MM.1S (cell line): ENCODE results near the gene CMPK1.

ENCODE experiments used
- DNase-seq: peaks from one replicate; pipeline ENCODE4 v3.0.0-alpha.2; 2015
- H2AFZ ChIP-seq: fragments of 300-600 bp; sonication (generic); 2 replicates; pipeline ENCODE4 v1.6.0; 2016; ENCODE audit warnings: antibody characterized with exemption, low read length
- H3F3A ChIP-seq: fragments of 300-600 bp; sonication (generic); 2 replicates; pipeline ENCODE4 v1.6.1; 2016; ENCODE audit warnings: mild to moderate bottlenecking, antibody characterized with exemption, low read length, moderate library complexity, mixed read lengths; ENCODE audit not compliant: insufficient read depth
- H3K27ac ChIP-seq: fragments of 300-600 bp; sonication (generic); 2 replicates; pipeline ENCODE4 v1.5.1; 2016; ENCODE audit warnings: mild to moderate bottlenecking, low read length
- H3K27me3 ChIP-seq: fragments of 300-600 bp; sonication (generic); replicated peaks from 2 replicates; pipeline ENCODE4 v1.6.0; 2016; ENCODE audit warnings: low read length; ENCODE audit not compliant: insufficient read depth
- H3K36me3 ChIP-seq: fragments of 300-600 bp; sonication (generic); replicated peaks from 2 replicates; pipeline ENCODE4 v1.6.1; 2016; ENCODE audit warnings: mild to moderate bottlenecking, low read length, mixed read lengths; ENCODE audit not compliant: insufficient read depth
- H3K4me1 ChIP-seq: fragments of 300-600 bp; sonication (generic); 2 replicates; pipeline ENCODE4 v1.6.1; 2016; ENCODE audit warnings: low read length, mixed read lengths
- H3K4me2 ChIP-seq: fragments of 300-600 bp; sonication (generic); 2 replicates; pipeline ENCODE4 v1.6.0; 2016; ENCODE audit warnings: low read depth, low read length
- H3K4me3 ChIP-seq: fragments of 300-600 bp; sonication (generic); 2 replicates; pipeline ENCODE4 v1.5.1; 2016; ENCODE audit warnings: low read length, mixed read lengths
- H3K79me2 ChIP-seq: fragments of 300-600 bp; sonication (generic); 2 replicates; pipeline ENCODE4 v1.6.1; 2016; ENCODE audit warnings: mixed run types, low read length, mixed read lengths
- H3K9ac ChIP-seq: fragments of 300-600 bp; sonication (generic); 2 replicates; pipeline ENCODE4 v1.6.1; 2016; ENCODE audit warnings: low read length, mixed read lengths
- H3K9me2 ChIP-seq: fragments of 300-600 bp; sonication (generic); replicated peaks from 2 replicates; pipeline ENCODE4 v1.6.1; 2016; ENCODE audit warnings: mild to moderate bottlenecking, low read length, mixed read lengths; ENCODE audit not compliant: insufficient read depth
- H3K9me3 ChIP-seq: fragments of 300-600 bp; sonication (generic); replicated peaks from 2 replicates; pipeline ENCODE4 v1.6.1; 2016; ENCODE audit warnings: mild to moderate bottlenecking, low read length, mixed read lengths; ENCODE audit not compliant: insufficient read depth
- H4K20me1 ChIP-seq: fragments of 300-600 bp; sonication (generic); 2 replicates; pipeline ENCODE4 v1.6.1; 2016; ENCODE audit warnings: mild to moderate bottlenecking, low read length, moderate library complexity, mixed read lengths; ENCODE audit not compliant: insufficient read depth
- CTCF ChIP-seq: fragments of 300-600 bp; sonication (generic); IDR thresholded peaks from 2 replicates; pipeline ENCODE4 v1.5.1; 2016; ENCODE audit warnings: antibody characterized with exemption, low read length, mixed read lengths
- EZH2 ChIP-seq: fragments of 300-600 bp; sonication (generic); optimal IDR thresholded peaks from 2 replicates; pipeline ENCODE3; 2017; ENCODE audit warnings: low read depth, mild to moderate bottlenecking, antibody characterized with exemption, low read length, mixed read lengths
- EZH2phosphoT487 ChIP-seq: fragments of 300-600 bp; sonication (generic); IDR thresholded peaks from 2 replicates; pipeline ENCODE4 v1.6.1; 2018; ENCODE audit warnings: antibody characterized with exemption, low read length

The CMPK1 gene

DNA sequence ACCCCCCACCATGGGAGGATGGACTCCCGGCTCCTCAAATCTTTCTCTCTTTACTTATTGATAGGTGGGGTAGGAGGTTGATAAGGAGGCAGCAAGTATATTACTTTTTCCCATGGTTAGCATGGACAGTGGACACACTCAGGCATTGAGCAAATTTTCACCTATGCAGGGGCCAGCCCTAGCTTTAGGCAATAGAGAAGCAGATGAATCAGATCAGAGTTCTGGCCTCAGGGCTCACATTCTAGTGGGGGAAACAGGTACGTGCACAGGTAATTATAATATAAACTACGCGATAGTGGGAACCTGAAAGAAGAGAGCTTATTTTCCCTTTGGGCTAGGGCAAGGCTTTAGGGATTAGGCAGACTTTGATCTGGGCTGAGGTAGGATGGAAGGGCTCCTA, 69.0 kb downstream of the CMPK1 start:
- no peak overlapping the region for H2AFZ ChIP-seq

DNA sequence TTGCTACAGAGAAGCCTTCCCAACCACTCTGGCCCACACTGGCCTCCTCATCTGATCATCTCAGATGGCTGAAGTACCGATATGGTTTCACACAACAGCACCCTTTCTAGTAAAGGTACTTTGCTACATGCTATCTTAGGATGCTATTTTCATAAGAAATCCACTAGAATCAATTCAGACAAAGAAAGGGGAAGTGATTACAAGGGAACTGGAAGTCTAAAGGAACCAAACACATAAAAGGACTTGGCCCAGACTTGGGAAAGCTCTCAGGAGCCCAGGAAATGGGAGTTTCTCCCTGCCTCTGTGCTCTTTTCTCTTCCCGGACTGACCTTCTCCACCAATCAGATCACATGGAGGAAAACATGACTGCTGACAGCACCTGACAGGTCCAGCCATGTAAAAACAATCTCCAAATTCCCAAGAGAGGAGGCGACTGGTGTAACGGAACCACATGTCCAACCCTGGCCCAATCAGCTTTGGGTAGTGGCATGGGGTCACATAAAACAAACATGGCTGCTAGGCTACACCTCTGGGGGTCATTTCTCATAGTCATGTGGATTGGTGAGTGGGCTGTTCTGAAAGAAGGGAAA, 69.8 kb downstream of the CMPK1 start:
- H3K4me3 ChIP-seq: no peak overlapping the region
- DNase-seq: no peak
- H4K20me1 ChIP-seq: no peaks in the 10 kb centered on the region
- H3F3A ChIP-seq: no peaks in the 10 kb centered on the region
- H3K4me1 ChIP-seq: no peaks in the 10 kb centered on the region
- no peaks in the 10 kb centered on the region for H3K9me3 ChIP-seq
- no peak for TF ChIP-seq CTCF
- TF ChIP-seq EZH2: no peak
- TF ChIP-seq EZH2phosphoT487: no peak
- no peak overlapping the region for H3K9ac ChIP-seq
- no peaks in the 10 kb centered on the region for H3K27me3 ChIP-seq
- no peaks in the 10 kb centered on the region for H3K9me2 ChIP-seq
- H3K4me2 ChIP-seq: no peak overlapping the region
- H3K79me2 ChIP-seq: no peaks in the 10 kb centered on the region
- H2AFZ ChIP-seq: no peak overlapping the region
- no peaks in the 10 kb centered on the region for H3K36me3 ChIP-seq
- no peak overlapping the region for H3K27ac ChIP-seq

More for the DNA sequence above, 69.0 kb downstream of the CMPK1 start:
- Histone ChIP-seq H3K27me3 (no peaks in the 10 kb centered on the region), H3K9ac (no peak overlapping the region), H3K36me3 (no peaks in the 10 kb centered on the region), H3K4me1 (no peaks in the 10 kb centered on the region), H4K20me1 (no peaks in the 10 kb centered on the region), H3K27ac (no peak overlapping the region), H3K9me2 (no peaks in the 10 kb centered on the region), H3K4me3 (no peak overlapping the region), H3K4me2 (no peak overlapping the region), H3F3A (no peaks in the 10 kb centered on the region), H3K79me2 (no peaks in the 10 kb centered on the region), H3K9me3 (no peaks in the 10 kb centered on the region)
- DNase-seq: no peak
- TF ChIP-seq EZH2phosphoT487 (no peak), CTCF (no peak), EZH2 (no peak)

- H4K20me1 ChIP-seq: no peaks in the 10 kb centered on the region
- H3K4me1 ChIP-seq: no peaks in the 10 kb centered on the region
- no peak overlapping the region for H3K27ac ChIP-seq
- no peaks in the 10 kb centered on the region for H3K9me3 ChIP-seq
- no peaks in the 10 kb centered on the region for H3K9me2 ChIP-seq
- no peak for DNase-seq
- no peak overlapping the region for H2AFZ ChIP-seq
- H3K9ac ChIP-seq: no peak overlapping the region
- H3F3A ChIP-seq: no peaks in the 10 kb centered on the region
- no peaks in the 10 kb centered on the region for H3K27me3 ChIP-seq
- H3K36me3 ChIP-seq: no peaks in the 10 kb centered on the region
- H3K4me2 ChIP-seq: no peak overlapping the region
- H3K4me3 ChIP-seq: no peak overlapping the region
- H3K79me2 ChIP-seq: no peaks in the 10 kb centered on the region
- TF ChIP-seq EZH2phosphoT487 (no peak), CTCF (no peak), EZH2 (no peak)
Observed at GRCh38 chr1:47405697-47406096, 72.1 kb downstream of the CMPK1 start.
